Measurements from ENCODE around the gene L3MBTL4.
"Not testable (repeated sequence)": the region's sequence is repeated elsewhere in the genome, so short reads cannot be mapped to it uniquely, and the experiment has no call there.

GRCh38 chr18:6272144-6272543, 142.6 kb downstream of the L3MBTL4 start:
- TF ChIP-seq, protein P1, sequence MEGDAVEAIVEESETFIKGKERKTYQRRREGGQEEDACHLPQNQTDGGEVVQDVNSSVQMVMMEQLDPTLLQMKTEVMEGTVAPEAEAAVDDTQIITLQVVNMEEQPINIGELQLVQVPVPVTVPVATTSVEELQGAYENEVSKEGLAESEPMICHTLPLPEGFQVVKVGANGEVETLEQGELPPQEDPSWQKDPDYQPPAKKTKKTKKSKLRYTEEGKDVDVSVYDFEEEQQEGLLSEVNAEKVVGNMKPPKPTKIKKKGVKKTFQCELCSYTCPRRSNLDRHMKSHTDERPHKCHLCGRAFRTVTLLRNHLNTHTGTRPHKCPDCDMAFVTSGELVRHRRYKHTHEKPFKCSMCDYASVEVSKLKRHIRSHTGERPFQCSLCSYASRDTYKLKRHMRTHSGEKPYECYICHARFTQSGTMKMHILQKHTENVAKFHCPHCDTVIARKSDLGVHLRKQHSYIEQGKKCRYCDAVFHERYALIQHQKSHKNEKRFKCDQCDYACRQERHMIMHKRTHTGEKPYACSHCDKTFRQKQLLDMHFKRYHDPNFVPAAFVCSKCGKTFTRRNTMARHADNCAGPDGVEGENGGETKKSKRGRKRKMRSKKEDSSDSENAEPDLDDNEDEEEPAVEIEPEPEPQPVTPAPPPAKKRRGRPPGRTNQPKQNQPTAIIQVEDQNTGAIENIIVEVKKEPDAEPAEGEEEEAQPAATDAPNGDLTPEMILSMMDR (IDR thresholded peaks at IDR 0.05) = not testable (repeated sequence)
- TF ChIP-seq POLR2A, POLR2AphosphoS5 (IDR thresholded peaks at IDR 0.05): not testable (repeated sequence)

All from upper lobe of left lung (tissue), 4 donors.